AG10803 (cell line): ENCODE measurements around the gene KCNIP4.

ENCODE experiments used
- DNase-seq: peaks from one replicate; pipeline ENCODE4 v3.0.0; 2010; ENCODE audit warnings: low read depth
- H3K4me3 ChIP-seq: 2 replicates; pipeline ENCODE4 v1.5.1; 2011; ENCODE audit warnings: mild to moderate bottlenecking, low read length, control low read depth
- CTCF ChIP-seq: conservative IDR thresholded peaks from 2 replicates; pipeline ENCODE4 v1.5.1; 2011; ENCODE audit warnings: mild to moderate bottlenecking, low read length, control low read depth, inconsistent platforms

Gene KCNIP4

GRCh38 chr4:20983763-20984575 lies 964.6 kb downstream of the KCNIP4 start:
- TF ChIP-seq CTCF: no peak
- DNase-seq: no peak
- H3K4me3 ChIP-seq: no peak overlapping the region

GRCh38 chr4:20982544-20982943 lies 966.0 kb downstream of the KCNIP4 start:
- no peak overlapping the region for H3K4me3 ChIP-seq
- no peak for DNase-seq
- TF ChIP-seq CTCF: no peak

GRCh38 chr4:20960291-20960690 lies 988.3 kb downstream of the KCNIP4 start:
- DNase-seq: no peak
- TF ChIP-seq CTCF: no peak
- no peak overlapping the region for H3K4me3 ChIP-seq

GRCh38 chr4:20954541-20954940 lies 994.0 kb downstream of the KCNIP4 start:
- no peak for DNase-seq
- TF ChIP-seq CTCF: no peak
- no peak overlapping the region for H3K4me3 ChIP-seq

- no peak for TF ChIP-seq CTCF
- no peak for DNase-seq
- no peak overlapping the region for H3K4me3 ChIP-seq
These were observed 1003.6 kb downstream of the KCNIP4 start for GRCh38 chr4:20944961-20945360.

GRCh38 chr4:20944451-20944850 lies 1004.1 kb downstream of the KCNIP4 start:
- DNase-seq: no peak

More at GRCh38 chr4:20944451-20944850, 1004.1 kb downstream of the KCNIP4 start:
- TF ChIP-seq CTCF: no peak
- no peak overlapping the region for H3K4me3 ChIP-seq
